ENCODE results near the gene TPSD1. TPM values are rescaled to one million over a fixed set of nuclear protein-coding genes. Genes with fewer than 3 reads are reported as not detected.
"Not testable (repeated sequence)": the region's sequence is repeated elsewhere in the genome, so short reads cannot be mapped to it uniquely, and the experiment has no call there.

TPSD1 gene
- total RNA-seq, 3 donors from 2014 or later (not counting 1 experiment from before 2014, with no cell fraction given), result 3.2 TPM; not detected in 2

DNA sequence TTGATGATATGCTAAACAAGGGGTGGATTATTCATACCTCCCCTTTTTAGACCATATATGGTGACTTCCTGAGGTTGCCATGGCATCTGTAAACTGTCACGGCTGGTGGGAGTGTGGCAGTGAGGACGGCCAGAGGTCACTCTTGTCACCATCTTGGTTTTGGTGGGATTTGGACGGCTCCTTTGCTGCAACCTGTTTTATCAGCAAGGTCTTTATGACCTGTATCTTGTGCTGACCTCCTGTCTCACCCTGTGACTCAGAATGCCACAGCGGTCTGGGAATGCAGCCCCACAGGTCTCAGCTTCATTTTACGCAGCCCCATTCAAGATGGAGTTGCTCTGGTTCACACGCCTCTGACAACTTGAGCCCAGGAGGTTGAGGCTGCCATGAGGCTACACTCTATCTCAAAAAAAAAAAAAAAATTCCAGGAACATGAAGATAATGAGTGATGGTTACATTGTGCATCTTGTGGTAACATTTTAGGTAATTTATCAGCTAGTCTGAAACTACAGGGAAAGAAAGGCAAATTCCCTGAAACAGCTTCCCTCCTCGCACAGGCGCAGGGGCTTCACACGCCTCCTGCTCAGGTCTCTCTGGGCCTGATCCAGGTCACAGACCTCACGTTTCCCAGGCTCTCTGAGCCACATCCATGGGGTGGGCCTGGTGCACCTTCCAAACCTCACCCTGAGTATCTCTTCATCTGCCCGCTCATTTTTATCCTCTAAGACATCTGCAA lies 38.2 kb downstream of the TPSD1 start:
- peaks cover 5% of the 10 kb centered on the region for H3K4me1 ChIP-seq (ENCODE audit: control insufficient read depth, insufficient read depth, low read length)
- Mint-ChIP-seq H3K27me3 (ENCODE audit: low read depth in 2 of 2) (peaks cover 30 to 33% of the 10 kb centered on the region in 2 donors), H3K9me3 (no peaks in the 10 kb centered on the region), H3K27ac (no peak overlapping the region), H3K4me3 (no peak overlapping the region), H3K36me3 (no peaks in the 10 kb centered on the region), H3K4me1 (peaks cover 0 to 4% of the 10 kb centered on the region in 2 donors)
- H3K27me3 ChIP-seq (ENCODE audit: control insufficient read depth, insufficient read depth, low read length), result peaks cover 5% of the 10 kb centered on the region
- no peaks in the 10 kb centered on the region for H3K36me3 ChIP-seq (ENCODE audit: control insufficient read depth, insufficient read depth, low read length)
- H3K27ac ChIP-seq (ENCODE audit: low read length), result no peak overlapping the region
- no peak for DNase-seq
- intact Hi-C loops (cut with micrococcal nuclease), result no loop called here
- no peak for ATAC-seq
- 75% methylated on average over 11 of the region's 11 CpGs for WGBS (ENCODE audit: insufficient coverage)
- TF ChIP-seq, protein P1, sequence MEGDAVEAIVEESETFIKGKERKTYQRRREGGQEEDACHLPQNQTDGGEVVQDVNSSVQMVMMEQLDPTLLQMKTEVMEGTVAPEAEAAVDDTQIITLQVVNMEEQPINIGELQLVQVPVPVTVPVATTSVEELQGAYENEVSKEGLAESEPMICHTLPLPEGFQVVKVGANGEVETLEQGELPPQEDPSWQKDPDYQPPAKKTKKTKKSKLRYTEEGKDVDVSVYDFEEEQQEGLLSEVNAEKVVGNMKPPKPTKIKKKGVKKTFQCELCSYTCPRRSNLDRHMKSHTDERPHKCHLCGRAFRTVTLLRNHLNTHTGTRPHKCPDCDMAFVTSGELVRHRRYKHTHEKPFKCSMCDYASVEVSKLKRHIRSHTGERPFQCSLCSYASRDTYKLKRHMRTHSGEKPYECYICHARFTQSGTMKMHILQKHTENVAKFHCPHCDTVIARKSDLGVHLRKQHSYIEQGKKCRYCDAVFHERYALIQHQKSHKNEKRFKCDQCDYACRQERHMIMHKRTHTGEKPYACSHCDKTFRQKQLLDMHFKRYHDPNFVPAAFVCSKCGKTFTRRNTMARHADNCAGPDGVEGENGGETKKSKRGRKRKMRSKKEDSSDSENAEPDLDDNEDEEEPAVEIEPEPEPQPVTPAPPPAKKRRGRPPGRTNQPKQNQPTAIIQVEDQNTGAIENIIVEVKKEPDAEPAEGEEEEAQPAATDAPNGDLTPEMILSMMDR (IDR thresholded peaks at IDR 0.05), result no peak
- no peaks in the 10 kb centered on the region for H3K9me3 ChIP-seq (ENCODE audit: control insufficient read depth, insufficient read depth, low read length)
- no peak overlapping the region for H3K4me3 ChIP-seq (ENCODE audit: low read length)

DNA sequence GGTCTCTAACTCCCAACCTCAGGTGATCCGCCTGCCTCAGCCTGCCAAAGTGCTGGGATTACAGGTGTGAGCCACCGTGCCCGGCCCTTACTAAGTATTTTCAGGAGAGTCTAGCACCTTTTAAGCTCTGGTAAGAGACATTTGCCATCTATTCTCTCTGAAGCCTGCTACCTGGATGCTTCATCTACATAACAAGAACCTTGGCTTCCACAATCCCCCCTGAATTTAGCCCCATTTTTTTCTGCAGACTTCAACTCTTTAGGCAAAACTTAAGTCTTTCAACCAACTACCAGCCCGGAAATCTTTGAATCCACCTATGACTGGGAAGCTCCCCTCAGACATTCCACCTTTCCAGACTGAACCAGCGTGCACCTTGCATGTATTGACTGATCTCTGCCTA lies 39.6 kb downstream of the TPSD1 start:
- no peak for ATAC-seq
- intact Hi-C loops (cut with micrococcal nuclease), result no loop called here
- peaks cover 0 to 4% of the 10 kb centered on the region in 2 donors for H3K4me1 Mint-ChIP-seq
- no peak overlapping the region for H3K27ac ChIP-seq (ENCODE audit: low read length)
- WGBS (ENCODE audit: insufficient coverage), result 86% methylated on average over 5 of the region's 5 CpGs
- no peaks in the 10 kb centered on the region for H3K9me3 ChIP-seq (ENCODE audit: control insufficient read depth, insufficient read depth, low read length)
- peaks cover under 1% of the 10 kb centered on the region for H3K4me1 ChIP-seq (ENCODE audit: control insufficient read depth, insufficient read depth, low read length)
- no peak overlapping the region for H3K27ac Mint-ChIP-seq
- DNase-seq, result no peak
- H3K27me3 ChIP-seq (ENCODE audit: control insufficient read depth, insufficient read depth, low read length), result peaks cover 2% of the 10 kb centered on the region
- peaks cover 29 to 30% of the 10 kb centered on the region in 2 donors for H3K27me3 Mint-ChIP-seq (ENCODE audit: low read depth in 2 of 2)
- H3K4me3 Mint-ChIP-seq, result no peak overlapping the region
- no peaks in the 10 kb centered on the region for H3K36me3 Mint-ChIP-seq
- H3K36me3 ChIP-seq (ENCODE audit: control insufficient read depth, insufficient read depth, low read length), result no peaks in the 10 kb centered on the region
- TF ChIP-seq, protein P1 (IDR thresholded peaks at IDR 0.05), result no peak
- no peaks in the 10 kb centered on the region for H3K9me3 Mint-ChIP-seq
- no peak overlapping the region for H3K4me3 ChIP-seq (ENCODE audit: low read length)

DNA sequence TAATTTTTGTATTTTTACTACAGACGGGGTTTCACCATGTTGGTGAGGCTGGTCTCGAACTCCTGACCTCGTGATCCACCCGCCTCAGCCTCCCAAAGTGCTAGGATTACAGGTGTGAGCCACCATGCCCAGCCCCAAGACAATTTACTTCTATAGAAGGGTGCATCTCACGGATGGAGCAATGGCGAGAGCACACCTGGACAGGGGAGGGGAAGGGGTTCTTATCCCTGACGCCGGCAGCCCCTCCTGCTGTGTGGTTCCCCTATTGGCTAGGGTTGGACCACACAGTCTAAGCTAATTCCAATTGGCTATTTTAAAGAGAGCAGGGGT lies 40.8 kb downstream of the TPSD1 start:
- ATAC-seq; intact Hi-C loops (cut with micrococcal nuclease); H3K36me3 Mint-ChIP-seq; H3K27me3 ChIP-seq (ENCODE audit: control insufficient read depth, insufficient read depth, low read length); H3K27ac ChIP-seq (ENCODE audit: low read length); H3K4me1 Mint-ChIP-seq; DNase-seq; H3K9me3 ChIP-seq (ENCODE audit: control insufficient read depth, insufficient read depth, low read length); H3K4me3 Mint-ChIP-seq; H3K36me3 ChIP-seq (ENCODE audit: control insufficient read depth, insufficient read depth, low read length); H3K27ac Mint-ChIP-seq; H3K9me3 Mint-ChIP-seq; H3K4me3 ChIP-seq (ENCODE audit: low read length): not testable (repeated sequence)
- H3K27me3 Mint-ChIP-seq (ENCODE audit: low read depth in 2 of 2), result peaks cover 26% of the 10 kb centered on the region in 2 donors
- peaks cover 10% of the 10 kb centered on the region for H3K4me1 ChIP-seq (ENCODE audit: control insufficient read depth, insufficient read depth, low read length)
- 86% methylated on average over 8 of the region's 8 CpGs for WGBS (ENCODE audit: insufficient coverage)

GRCh38 chr16:1297018-1297696 lies 41.3 kb downstream of the TPSD1 start:
- Histone ChIP-seq H3K27me3 (ENCODE audit: control insufficient read depth, insufficient read depth, low read length) (peaks cover 5% of the 10 kb centered on the region), H3K4me3 (ENCODE audit: low read length) (no peak overlapping the region), H3K27ac (ENCODE audit: low read length) (no peak overlapping the region), H3K9me3 (ENCODE audit: control insufficient read depth, insufficient read depth, low read length) (no peaks in the 10 kb centered on the region), H3K36me3 (ENCODE audit: control insufficient read depth, insufficient read depth, low read length) (no peaks in the 10 kb centered on the region), H3K4me1 (ENCODE audit: control insufficient read depth, insufficient read depth, low read length) (peaks cover 10% of the 10 kb centered on the region)
- Mint-ChIP-seq H3K36me3 (no peaks in the 10 kb centered on the region), H3K4me1 (peaks cover 4 to 12% of the 10 kb centered on the region in 2 donors), H3K9me3 (no peaks in the 10 kb centered on the region), H3K27ac (no peak overlapping the region), H3K27me3 (ENCODE audit: low read depth in 2 of 2) (peaks cover 22% of the 10 kb centered on the region in 2 donors), H3K4me3 (no peak overlapping the region)
- ATAC-seq (no peak), DNase-seq (no peak)
- WGBS (ENCODE audit: insufficient coverage), result 37% methylated on average over 5 of the region's 6 CpGs
- TF ChIP-seq, protein P1 (IDR thresholded peaks at IDR 0.05), result no peak
- intact Hi-C loops (cut with micrococcal nuclease), result no loop called here
